ENCODE data around the gene U2AF2.

U2AF2 gene

DNA sequence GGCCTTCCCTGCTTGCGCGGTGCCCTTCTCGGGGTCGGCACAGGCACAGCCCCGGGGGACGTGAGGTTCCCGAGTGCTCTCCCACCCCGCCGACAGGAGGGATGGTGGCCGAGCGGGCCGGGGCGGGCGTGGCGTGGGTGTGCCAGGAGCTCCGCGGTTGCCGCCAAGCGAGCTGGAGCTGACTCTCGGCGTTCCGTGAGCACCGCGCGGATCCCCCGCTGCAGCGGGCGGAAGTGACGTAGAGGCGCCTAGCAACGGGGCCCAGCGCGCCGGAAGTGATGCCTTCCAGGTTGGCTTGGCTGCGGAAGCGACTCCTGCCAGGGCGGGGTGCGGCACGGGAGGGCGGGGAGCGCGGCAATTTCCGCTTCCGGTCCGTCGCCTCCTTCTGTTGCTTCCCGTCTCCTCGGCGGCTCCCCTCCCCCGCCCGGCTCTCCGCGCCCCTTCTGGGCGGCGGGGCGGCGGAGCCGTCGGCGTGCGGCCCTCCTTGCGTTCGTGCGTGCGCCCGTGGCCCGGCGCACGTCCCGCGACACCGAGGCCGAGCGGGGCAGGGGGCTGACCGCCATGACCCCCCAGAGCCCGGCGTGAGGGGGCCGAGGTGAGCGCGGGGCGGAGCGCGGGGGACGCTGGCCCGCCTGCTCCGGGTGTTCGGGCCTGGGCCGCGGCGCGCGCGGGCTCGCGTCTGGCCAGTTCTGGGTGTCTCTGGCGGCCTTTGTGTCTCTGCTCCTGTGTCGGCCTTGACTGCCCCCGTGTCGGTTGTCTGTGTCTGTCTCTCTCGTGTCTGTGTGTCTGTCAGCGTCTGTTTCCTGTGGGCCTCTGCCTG is 20.2 kb downstream of the U2AF2 start, which contains the start of gene EPN1:
Gene EPN1, plus strand, starts transcription at position 386 of the 820 bp plus-strand sequence. CDS start 3,402 bp downstream, outside the sequence.
- peaks cover 66% of the 10 kb centered on the region for H3K4me1 ChIP-seq (ENCODE audit: insufficient read depth, low read length, severe bottlenecking)
- peak within 1 kb of the TSS; percentile 98 for H3K4me2 ChIP-seq (ENCODE audit: low read length)
- no peaks in the 10 kb centered on the region; the same call in 1 of the 2 replicates for H3F3A ChIP-seq (ENCODE audit: insufficient read depth, low read length)
- no peak for TF ChIP-seq EZH2 (IDR thresholded peaks at IDR 0.05; ENCODE audit: borderline replicate concordance, low read length)
- TF ChIP-seq, protein P1, sequence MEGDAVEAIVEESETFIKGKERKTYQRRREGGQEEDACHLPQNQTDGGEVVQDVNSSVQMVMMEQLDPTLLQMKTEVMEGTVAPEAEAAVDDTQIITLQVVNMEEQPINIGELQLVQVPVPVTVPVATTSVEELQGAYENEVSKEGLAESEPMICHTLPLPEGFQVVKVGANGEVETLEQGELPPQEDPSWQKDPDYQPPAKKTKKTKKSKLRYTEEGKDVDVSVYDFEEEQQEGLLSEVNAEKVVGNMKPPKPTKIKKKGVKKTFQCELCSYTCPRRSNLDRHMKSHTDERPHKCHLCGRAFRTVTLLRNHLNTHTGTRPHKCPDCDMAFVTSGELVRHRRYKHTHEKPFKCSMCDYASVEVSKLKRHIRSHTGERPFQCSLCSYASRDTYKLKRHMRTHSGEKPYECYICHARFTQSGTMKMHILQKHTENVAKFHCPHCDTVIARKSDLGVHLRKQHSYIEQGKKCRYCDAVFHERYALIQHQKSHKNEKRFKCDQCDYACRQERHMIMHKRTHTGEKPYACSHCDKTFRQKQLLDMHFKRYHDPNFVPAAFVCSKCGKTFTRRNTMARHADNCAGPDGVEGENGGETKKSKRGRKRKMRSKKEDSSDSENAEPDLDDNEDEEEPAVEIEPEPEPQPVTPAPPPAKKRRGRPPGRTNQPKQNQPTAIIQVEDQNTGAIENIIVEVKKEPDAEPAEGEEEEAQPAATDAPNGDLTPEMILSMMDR (IDR thresholded peaks at IDR 0.05; ENCODE audit: low read length), result no peak
- H3K79me2 ChIP-seq (ENCODE audit: insufficient read depth, low read length), result peaks cover 31% of the 10 kb centered on the region
- H3K27me3 ChIP-seq (ENCODE audit: insufficient read depth, low read length), result no peaks in the 10 kb centered on the region
- no peaks in the 10 kb centered on the region for H3K9me2 ChIP-seq (ENCODE audit: low read depth, low read length)
- H3K9ac ChIP-seq (ENCODE audit: low read length), result peak within 1 kb of the TSS; percentile 88
- peak within 1 kb of the TSS; percentile 96 for H3K27ac ChIP-seq (ENCODE audit: low read depth, low read length, poor library complexity, severe bottlenecking)
- H3K9me3 ChIP-seq (ENCODE audit: low read length), result no peaks in the 10 kb centered on the region
- H3K4me3 ChIP-seq (ENCODE audit: low read depth, low read length, poor library complexity, severe bottlenecking), result peak within 1 kb of the TSS; percentile 97
- no peak within 1 kb of the TSS for H2AFZ ChIP-seq (ENCODE audit: low read length)
- H4K20me1 ChIP-seq (ENCODE audit: insufficient read depth, low read length), result no peaks in the 10 kb centered on the region
- peaks cover 55% of the 10 kb centered on the region for H3K36me3 ChIP-seq (ENCODE audit: insufficient read depth, low read length)

DNA sequence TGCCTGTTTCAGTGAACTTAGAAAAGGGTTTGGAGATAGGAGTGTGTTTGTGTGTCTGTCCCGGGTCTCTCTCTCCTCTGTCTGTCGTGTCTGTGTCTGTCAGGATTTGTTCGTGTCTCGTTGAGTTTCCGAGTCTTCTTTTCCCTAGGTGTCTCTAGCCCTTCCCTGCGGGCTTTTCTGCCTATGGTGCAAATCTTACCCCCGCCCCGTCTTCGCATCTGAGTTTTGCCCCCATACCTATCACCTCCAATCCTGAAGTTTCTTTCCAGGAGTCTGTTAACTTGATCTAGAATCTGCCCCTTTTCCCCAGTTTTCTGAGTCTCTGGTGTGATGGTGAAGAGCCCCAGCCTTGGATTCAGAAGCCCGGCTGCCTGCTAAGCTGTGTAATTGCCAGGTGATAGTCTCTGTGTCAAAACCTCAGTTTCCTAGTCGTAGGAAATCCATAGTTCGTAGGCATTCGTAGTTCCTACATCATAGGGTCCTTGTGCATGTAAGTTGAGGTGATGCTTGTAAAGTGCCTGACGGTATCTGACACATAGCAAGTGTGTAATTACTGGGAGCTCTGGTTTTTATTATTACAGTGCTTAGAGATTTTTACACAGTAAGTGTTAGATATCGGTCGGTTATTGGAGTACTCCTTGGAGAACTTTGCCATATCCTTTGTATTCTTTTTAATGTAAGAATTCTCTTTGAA is 21.0 kb downstream of the U2AF2 start:
- Histone ChIP-seq H2AFZ (ENCODE audit: low read length) (no peak overlapping the region), H3K79me2 (ENCODE audit: insufficient read depth, low read length) (peaks cover 31% of the 10 kb centered on the region), H3K4me2 (ENCODE audit: low read length) (peak overlapping the region; percentile 98), H3K4me3 (ENCODE audit: low read depth, low read length, poor library complexity, severe bottlenecking) (peak overlapping the region; percentile 97), H4K20me1 (ENCODE audit: insufficient read depth, low read length) (no peaks in the 10 kb centered on the region), H3K27me3 (ENCODE audit: insufficient read depth, low read length) (no peaks in the 10 kb centered on the region), H3K4me1 (ENCODE audit: insufficient read depth, low read length, severe bottlenecking) (peaks cover 65% of the 10 kb centered on the region), H3F3A (ENCODE audit: insufficient read depth, low read length) (no peaks in the 10 kb centered on the region; the same call in 1 of the 2 replicates), H3K27ac (ENCODE audit: low read depth, low read length, poor library complexity, severe bottlenecking) (peak overlapping the region; percentile 96), H3K9me2 (ENCODE audit: low read depth, low read length) (no peaks in the 10 kb centered on the region), H3K9me3 (ENCODE audit: low read length) (no peaks in the 10 kb centered on the region), H3K9ac (ENCODE audit: low read length) (peak overlapping the region; percentile 88), H3K36me3 (ENCODE audit: insufficient read depth, low read length) (peaks cover 55% of the 10 kb centered on the region)
- TF ChIP-seq, protein P1 (IDR thresholded peaks at IDR 0.05; ENCODE audit: low read length), result no peak
- no peak for TF ChIP-seq EZH2 (IDR thresholded peaks at IDR 0.05; ENCODE audit: borderline replicate concordance, low read length)

DNA sequence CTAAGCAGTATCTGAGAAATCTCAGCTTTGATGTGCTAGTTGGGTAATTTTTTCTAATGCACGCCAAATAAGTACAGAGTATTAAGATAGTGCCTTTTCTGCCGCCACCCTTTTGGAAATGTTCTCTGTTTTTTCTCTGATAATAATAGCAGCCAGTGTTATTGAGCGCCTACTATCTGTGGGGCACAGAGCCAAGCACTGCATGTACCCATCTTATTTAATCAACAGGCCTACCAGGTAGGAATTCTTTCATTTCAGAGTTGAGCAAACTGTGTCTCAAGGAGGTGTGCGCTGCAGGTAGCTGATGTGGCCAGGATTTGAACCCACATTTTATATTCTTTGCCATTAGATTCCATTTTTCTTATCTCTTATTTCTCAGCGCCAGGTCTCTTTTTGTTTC is 21.5 kb downstream of the U2AF2 start:
- peaks cover 56% of the 10 kb centered on the region for H3K36me3 ChIP-seq (ENCODE audit: insufficient read depth, low read length)
- H3K4me3 ChIP-seq (ENCODE audit: low read depth, low read length, poor library complexity, severe bottlenecking), result peak overlapping the region; percentile 97
- no peaks in the 10 kb centered on the region; the same call in 1 of the 2 replicates for H3F3A ChIP-seq (ENCODE audit: insufficient read depth, low read length)
- H3K27ac ChIP-seq (ENCODE audit: low read depth, low read length, poor library complexity, severe bottlenecking), result peak overlapping the region; percentile 96
- no peak overlapping the region for H2AFZ ChIP-seq (ENCODE audit: low read length)
- peak overlapping the region; percentile 98 for H3K4me2 ChIP-seq (ENCODE audit: low read length)
- H3K9me3 ChIP-seq (ENCODE audit: low read length), result no peaks in the 10 kb centered on the region
- H3K9me2 ChIP-seq (ENCODE audit: low read depth, low read length), result no peaks in the 10 kb centered on the region
- H3K4me1 ChIP-seq (ENCODE audit: insufficient read depth, low read length, severe bottlenecking), result peaks cover 62% of the 10 kb centered on the region
- no peaks in the 10 kb centered on the region for H4K20me1 ChIP-seq (ENCODE audit: insufficient read depth, low read length)
- H3K27me3 ChIP-seq (ENCODE audit: insufficient read depth, low read length), result no peaks in the 10 kb centered on the region
- TF ChIP-seq, protein P1 (IDR thresholded peaks at IDR 0.05; ENCODE audit: low read length), result peak; percentile 32
- no peak for TF ChIP-seq EZH2 (IDR thresholded peaks at IDR 0.05; ENCODE audit: borderline replicate concordance, low read length)
- H3K9ac ChIP-seq (ENCODE audit: low read length), result peak overlapping the region; percentile 88
- H3K79me2 ChIP-seq (ENCODE audit: insufficient read depth, low read length), result peaks cover 34% of the 10 kb centered on the region
